Hepatocyte (in vitro differentiated cells): ENCODE results near the gene AMBRA1. TPM values are rescaled to one million over a fixed set of nuclear protein-coding genes. Genes with fewer than 3 reads are reported as not detected.

Experiments
- DNase-seq: peaks from one replicate; pipeline ENCODE4 v3.0.0-alpha.2; 2016; ENCODE audit warnings: low spot score
- H2AFZ ChIP-seq: fragments of 200-600 bp; sonication (generic); 2 replicates; pipeline ENCODE4 v1.6.0; 2016; ENCODE audit warnings: antibody characterized with exemption, mild to moderate bottlenecking
- H3K27ac ChIP-seq: fragments of 200-600 bp; sonication (generic); 2 replicates; pipeline ENCODE4 v1.5.1; 2016; ENCODE audit warnings: mild to moderate bottlenecking
- H3K27me3 ChIP-seq: fragments of 200-600 bp; sonication (generic); 2 replicates; pipeline ENCODE4 v1.6.1; 2016
- H3K36me3 ChIP-seq: fragments of 200-600 bp; sonication (generic); replicated peaks from 2 replicates; pipeline ENCODE4 v1.5.1; 2016; ENCODE audit warnings: low read depth; ENCODE audit not compliant: insufficient read depth
- H3K4me1 ChIP-seq: fragments of 200-600 bp; sonication (generic); 2 replicates; pipeline ENCODE4 v1.5.1; 2016; ENCODE audit warnings: mild to moderate bottlenecking, moderate library complexity; ENCODE audit not compliant: insufficient read depth
- H3K4me2 ChIP-seq: fragments of 200-600 bp; sonication (generic); 2 replicates; pipeline ENCODE4 v1.6.0; 2016
- H3K4me3 ChIP-seq: fragments of 200-600 bp; sonication (generic); 2 replicates; pipeline ENCODE4 v1.5.1; 2016; ENCODE audit warnings: mild to moderate bottlenecking
- H3K79me2 ChIP-seq: fragments of 200-600 bp; sonication (generic); 2 replicates; pipeline ENCODE4 v1.6.0; 2017; ENCODE audit warnings: mild to moderate bottlenecking
- H3K9me2 ChIP-seq: fragments of 200-600 bp; sonication (generic); replicated peaks from 2 replicates; pipeline ENCODE4 v1.6.0; 2017; ENCODE audit warnings: mild to moderate bottlenecking; ENCODE audit not compliant: insufficient read depth
- H3K9me3 ChIP-seq: fragments of 200-600 bp; sonication (generic); 2 replicates; pipeline ENCODE4 v1.5.1; 2016; ENCODE audit warnings: low read depth, mild to moderate bottlenecking
- H4K20me1 ChIP-seq: fragments of 200-600 bp; sonication (generic); 2 replicates; pipeline ENCODE4 v1.6.0; 2016; ENCODE audit warnings: mild to moderate bottlenecking; ENCODE audit not compliant: insufficient read depth, poor library complexity, severe bottlenecking
- CTCF ChIP-seq: fragments of 200-600 bp; sonication (generic); IDR thresholded peaks from 2 replicates; pipeline ENCODE4 v1.5.1; 2016; ENCODE audit warnings: antibody characterized with exemption, mild to moderate bottlenecking; ENCODE audit not compliant: poor library complexity
- EZH2 ChIP-seq: fragments of 200-600 bp; sonication (generic); IDR thresholded peaks from 2 replicates; pipeline ENCODE4 v1.6.1; 2016; ENCODE audit warnings: antibody characterized with exemption, mild to moderate bottlenecking, borderline replicate concordance
- EZH2phosphoT487 ChIP-seq: fragments of 200-600 bp; sonication (generic); IDR thresholded peaks from one replicate; pipeline ENCODE4 v1.6.1; 2018; ENCODE audit warnings: antibody characterized with exemption, mild to moderate bottlenecking, low read depth, moderate library complexity; ENCODE audit not compliant: unreplicated experiment, severe bottlenecking
- WGBS: methylation state at CpG from one replicate; pipeline ENCODE4 v1.1.6; 2016; ENCODE audit warnings: low lambda C conversion rate; ENCODE audit errors: missing lambda C conversion rate; 5-methylcytosine and 5-hydroxymethylcytosine counted together
- polyA plus RNA-seq: library from polyadenylated mRNA; unstranded; fragments of >200 nt; fragmentation: Nextera tagmentation; extraction: Ambion mirVana; gene quantifications from 2 replicates; pipeline ENCODE4 v1.2.1, GENCODE V29; 2016
- total RNA-seq: library from RNA; depleted of rRNA; stranded (reverse); fragments of >200 nt; gene quantifications from 2 replicates; pipeline ENCODE4 v1.2.3, GENCODE V29; 2014

AMBRA1 gene
- total and polyA plus RNA-seq, 2 experiments from 2014 or later: 7.2 to 31.2 TPM

GRCh38 chr11:46616551-46617133 lies 22.8 kb upstream of the AMBRA1 start:
- Histone ChIP-seq H3K4me2 (peak overlapping the region; percentile 70), H2AFZ (peak overlapping the region; percentile 91), H4K20me1 (no peaks in the 10 kb centered on the region), H3K4me1 (peaks cover 22% of the 10 kb centered on the region), H3K9me2 (no peaks in the 10 kb centered on the region), H3K27me3 (no peaks in the 10 kb centered on the region), H3K79me2 (peaks cover 72% of the 10 kb centered on the region), H3K4me3 (peak overlapping the region; percentile 60), H3K27ac (peak overlapping the region; percentile 99), H3K36me3 (no peaks in the 10 kb centered on the region), H3K9me3 (no peaks in the 10 kb centered on the region)
- DNase-seq: peak; percentile 63
- 4% methylated on average over 12 of the region's 15 CpGs for WGBS
- TF ChIP-seq EZH2 (no peak), CTCF (no peak), EZH2phosphoT487 (no peak)

- no peak for DNase-seq
- Histone ChIP-seq H3K27ac (peak overlapping the region; percentile 99), H3K4me3 (no peak overlapping the region), H3K79me2 (peaks cover 64% of the 10 kb centered on the region), H4K20me1 (no peaks in the 10 kb centered on the region), H3K4me1 (peaks cover 23% of the 10 kb centered on the region), H3K36me3 (no peaks in the 10 kb centered on the region), H3K27me3 (no peaks in the 10 kb centered on the region), H3K4me2 (peak overlapping the region; percentile 70), H2AFZ (no peak overlapping the region), H3K9me2 (no peaks in the 10 kb centered on the region), H3K9me3 (no peaks in the 10 kb centered on the region)
- TF ChIP-seq CTCF (no peak), EZH2phosphoT487 (no peak), EZH2 (no peak)
- WGBS: 92% methylated on average over 7 of the region's 7 CpGs
Measured at GRCh38 chr11:46615756-46616155, 21.9 kb upstream of the AMBRA1 start.

GRCh38 chr11:46612326-46612725 lies 18.5 kb upstream of the AMBRA1 start:
- 92% methylated on average over 2 of the region's 2 CpGs for WGBS
- no peak overlapping the region for H3K4me3 ChIP-seq
- H3K4me2 ChIP-seq: peak overlapping the region; percentile 32
- no peak for DNase-seq
- H2AFZ ChIP-seq: no peak overlapping the region
- H3K36me3 ChIP-seq: no peaks in the 10 kb centered on the region
- H3K27ac ChIP-seq: no peak overlapping the region
- peaks cover 16% of the 10 kb centered on the region for H3K4me1 ChIP-seq
- H3K9me2 ChIP-seq: no peaks in the 10 kb centered on the region
- H3K27me3 ChIP-seq: no peaks in the 10 kb centered on the region
- TF ChIP-seq CTCF (no peak), EZH2phosphoT487 (no peak), EZH2 (no peak)
- H3K79me2 ChIP-seq: peaks cover 34% of the 10 kb centered on the region
- no peaks in the 10 kb centered on the region for H3K9me3 ChIP-seq
- H4K20me1 ChIP-seq: no peaks in the 10 kb centered on the region
